Keratinocyte (primary cell): ENCODE results near the gene EID2B. TPM values are rescaled to one million over a fixed set of nuclear protein-coding genes. Genes with fewer than 3 reads are reported as not detected.

Source experiments
- DNase-seq: peaks from one replicate; pipeline ENCODE4 v3.0.0-alpha.2; 2011; ENCODE audit warnings: low read depth, missing footprints, low spot score
- FAIRE-seq: peaks from 2 replicates; lab custom pipeline; 2011; peaks lifted over from hg19 to GRCh38; lab: Jason Lieb, UNC
- H2AFZ ChIP-seq: 2 replicates; pipeline ENCODE4 v1.6.0; 2012; ENCODE audit warnings: low read length, control low read depth, inconsistent platforms; ENCODE audit not compliant: control insufficient read depth
- H3K27ac ChIP-seq: 2 replicates; pipeline ENCODE4 v1.5.1; 2011; ENCODE audit warnings: low read length; ENCODE audit not compliant: control insufficient read depth, insufficient read depth
- H3K27me3 ChIP-seq: 3 replicates; pipeline ENCODE4 v1.6.0; 2011; ENCODE audit warnings: low read length; ENCODE audit not compliant: control insufficient read depth, insufficient read depth; ENCODE audit errors: extremely low read depth
- H3K36me3 ChIP-seq, 2 experiments: 2 replicates in 1 of 2; 3 replicates in 1 of 2; pipeline ENCODE4 v1.5.1; 2011; ENCODE audit warnings: low read length in 2 of 2, mild to moderate bottlenecking in 1 of 2; ENCODE audit not compliant: control insufficient read depth in 2 of 2, insufficient read depth in 2 of 2; ENCODE audit errors: extremely low read depth in 1 of 2
- H3K4me1 ChIP-seq: 3 replicates; pipeline ENCODE4 v1.5.1; 2011; ENCODE audit warnings: low read length; ENCODE audit not compliant: control insufficient read depth, insufficient read depth; ENCODE audit errors: extremely low read depth
- H3K4me2 ChIP-seq: 3 replicates; pipeline ENCODE4 v1.6.0; 2011; ENCODE audit warnings: low read depth, low read length; ENCODE audit not compliant: control insufficient read depth, insufficient read depth; ENCODE audit errors: extremely low read depth
- H3K4me3 ChIP-seq, 3 experiments: fragments of 200-600 bp in 1 of 3; sonication (generic) in 1 of 3; 2 replicates in 2 of 3; 3 replicates in 1 of 3; pipeline ENCODE4 v1.5.1; 2011 to 2016; ENCODE audit warnings: low read length in 3 of 3, mild to moderate bottlenecking in 3 of 3, control low read depth in 2 of 3, inconsistent platforms in 1 of 3, low read depth in 1 of 3, mixed read lengths in 1 of 3, mixed run types in 1 of 3, moderate library complexity in 1 of 3; ENCODE audit not compliant: control insufficient read depth in 2 of 3, insufficient read depth in 2 of 3; ENCODE audit errors: extremely low read depth in 1 of 3
- H3K79me2 ChIP-seq: 2 replicates; pipeline ENCODE4 v1.6.0; 2012; ENCODE audit warnings: low read length; ENCODE audit not compliant: control insufficient read depth, insufficient read depth
- H3K9ac ChIP-seq: 3 replicates; pipeline ENCODE4 v1.6.0; 2011; ENCODE audit warnings: low read length; ENCODE audit not compliant: control insufficient read depth, insufficient read depth; ENCODE audit errors: extremely low read depth
- H3K9me1 ChIP-seq: 3 replicates; pipeline ENCODE4 v1.6.0; 2011; ENCODE audit warnings: low read length; ENCODE audit not compliant: control insufficient read depth, insufficient read depth; ENCODE audit errors: extremely low read depth
- H3K9me3 ChIP-seq: 2 replicates; pipeline ENCODE4 v1.5.1; 2012; ENCODE audit warnings: low read depth, low read length; ENCODE audit not compliant: control insufficient read depth
- H4K20me1 ChIP-seq: 3 replicates; pipeline ENCODE4 v1.6.0; 2011; ENCODE audit warnings: low read length; ENCODE audit not compliant: control insufficient read depth, insufficient read depth; ENCODE audit errors: extremely low read depth
- EZH2 ChIP-seq: IDR thresholded peaks from one replicate; pipeline ENCODE4 v1.6.1; 2012; ENCODE audit warnings: inconsistent platforms, mild to moderate bottlenecking, low read length, moderate library complexity
- dilution Hi-C: fragments of 300-500 bp; cut with MboI; formaldehyde crosslinking; loops from one replicate; pipeline ENCODE4 v1.7.0; 2020; ENCODE audit warnings: low sequenced_read_pairs; ENCODE audit not compliant: extremely low pct_ligation_motif_present
- polyA plus RNA-seq, 5 experiments: library from polyadenylated mRNA; depleted of rRNA in 3 of 5; stranded (reverse) in 3 of 5; stranded (forward) in 1 of 5; unstranded in 1 of 5; fragments of >200 nt; gene quantifications; 1 replicate in 1 of 5; 2 replicates in 3 of 5; 3 replicates in 1 of 5; pipeline versions ENCODE4 v1.2.1 to v1.2.3, GENCODE V29; 2011 to 2012; ENCODE audit warnings: missing spikeins in 2 of 5, low read depth in 1 of 5, low replicate concordance in 1 of 5
- TF ChIP-seq, protein P1 (sequence below), 3 experiments: IDR thresholded peaks in 1 of 3; conservative IDR thresholded peaks in 1 of 3; optimal IDR thresholded peaks in 1 of 3; 2 replicates in 2 of 3; 3 replicates in 1 of 3; pipeline versions ENCODE3 to v1.5.1; 2011; ENCODE audit warnings: low read length in 3 of 3, mild to moderate bottlenecking in 3 of 3, moderate library complexity in 2 of 3, control low read depth in 1 of 3, inconsistent platforms in 1 of 3; ENCODE audit not compliant: insufficient read depth in 2 of 3; ENCODE audit errors: extremely low read depth in 1 of 3

The EID2B gene
- polyA plus RNA-seq, 1 donor (not counting 4 experiments of a cell fraction or from before 2014, with no cell fraction given): 1.1 TPM

DNA sequence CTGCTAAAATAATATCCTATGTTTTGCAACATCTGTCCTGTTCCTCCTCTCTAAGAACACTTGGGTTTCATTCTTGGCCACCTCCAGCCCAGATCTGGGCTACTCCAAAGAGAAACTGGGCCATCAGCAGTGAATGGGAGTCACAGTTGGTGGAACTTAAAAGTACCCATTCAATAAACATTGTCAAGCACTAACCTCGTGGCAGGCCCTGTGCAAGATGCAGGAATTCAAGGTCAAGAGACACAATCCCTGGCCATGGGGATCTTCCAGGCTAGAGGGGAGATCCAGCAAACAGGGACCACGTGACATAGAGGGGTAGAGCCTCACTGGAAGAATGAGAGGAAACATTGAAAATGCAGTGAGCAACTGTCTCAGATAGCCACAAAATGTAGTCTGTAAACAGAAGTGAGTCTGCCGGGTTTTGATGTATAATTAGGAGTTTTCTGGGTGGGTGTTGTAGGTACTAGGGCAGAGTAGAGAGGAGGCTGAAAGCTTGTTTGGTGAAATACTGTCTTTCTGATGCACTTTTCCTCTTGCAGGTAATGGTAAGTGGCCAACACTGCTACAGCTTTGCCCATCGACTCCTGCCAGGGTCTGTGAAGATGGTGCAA lies 22.2 kb upstream of the EID2B start:
- H3K9me1 ChIP-seq: no peaks in the 10 kb centered on the region
- no peak overlapping the region for H3K9ac ChIP-seq
- no peak overlapping the region for H2AFZ ChIP-seq
- no peak overlapping the region for H3K4me2 ChIP-seq
- no peak for DNase-seq
- no peaks in the 10 kb centered on the region for H3K4me1 ChIP-seq
- FAIRE-seq: no peak
- no peaks in the 10 kb centered on the region for H3K9me3 ChIP-seq
- no peak overlapping the region for H3K4me3 ChIP-seq
- H3K27me3 ChIP-seq: peaks cover 4% of the 10 kb centered on the region
- no peaks in the 10 kb centered on the region for H4K20me1 ChIP-seq
- TF ChIP-seq, protein P1, sequence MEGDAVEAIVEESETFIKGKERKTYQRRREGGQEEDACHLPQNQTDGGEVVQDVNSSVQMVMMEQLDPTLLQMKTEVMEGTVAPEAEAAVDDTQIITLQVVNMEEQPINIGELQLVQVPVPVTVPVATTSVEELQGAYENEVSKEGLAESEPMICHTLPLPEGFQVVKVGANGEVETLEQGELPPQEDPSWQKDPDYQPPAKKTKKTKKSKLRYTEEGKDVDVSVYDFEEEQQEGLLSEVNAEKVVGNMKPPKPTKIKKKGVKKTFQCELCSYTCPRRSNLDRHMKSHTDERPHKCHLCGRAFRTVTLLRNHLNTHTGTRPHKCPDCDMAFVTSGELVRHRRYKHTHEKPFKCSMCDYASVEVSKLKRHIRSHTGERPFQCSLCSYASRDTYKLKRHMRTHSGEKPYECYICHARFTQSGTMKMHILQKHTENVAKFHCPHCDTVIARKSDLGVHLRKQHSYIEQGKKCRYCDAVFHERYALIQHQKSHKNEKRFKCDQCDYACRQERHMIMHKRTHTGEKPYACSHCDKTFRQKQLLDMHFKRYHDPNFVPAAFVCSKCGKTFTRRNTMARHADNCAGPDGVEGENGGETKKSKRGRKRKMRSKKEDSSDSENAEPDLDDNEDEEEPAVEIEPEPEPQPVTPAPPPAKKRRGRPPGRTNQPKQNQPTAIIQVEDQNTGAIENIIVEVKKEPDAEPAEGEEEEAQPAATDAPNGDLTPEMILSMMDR (optimal IDR thresholded peaks at IDR 0.05 in 1 of 3, IDR thresholded peaks at IDR 0.05 in 1 of 3, conservative IDR thresholded peaks at IDR 0.05 in 1 of 3; ENCODE audit: extremely low read depth in 1 of 3, insufficient read depth in 2 of 3, low read length in 3 of 3): no peak
- no peak for TF ChIP-seq EZH2
- no peaks in the 10 kb centered on the region for H3K36me3 ChIP-seq
- no peaks in the 10 kb centered on the region for H3K79me2 ChIP-seq
- dilution Hi-C loops: no loop called here
- no peak overlapping the region for H3K27ac ChIP-seq

DNA sequence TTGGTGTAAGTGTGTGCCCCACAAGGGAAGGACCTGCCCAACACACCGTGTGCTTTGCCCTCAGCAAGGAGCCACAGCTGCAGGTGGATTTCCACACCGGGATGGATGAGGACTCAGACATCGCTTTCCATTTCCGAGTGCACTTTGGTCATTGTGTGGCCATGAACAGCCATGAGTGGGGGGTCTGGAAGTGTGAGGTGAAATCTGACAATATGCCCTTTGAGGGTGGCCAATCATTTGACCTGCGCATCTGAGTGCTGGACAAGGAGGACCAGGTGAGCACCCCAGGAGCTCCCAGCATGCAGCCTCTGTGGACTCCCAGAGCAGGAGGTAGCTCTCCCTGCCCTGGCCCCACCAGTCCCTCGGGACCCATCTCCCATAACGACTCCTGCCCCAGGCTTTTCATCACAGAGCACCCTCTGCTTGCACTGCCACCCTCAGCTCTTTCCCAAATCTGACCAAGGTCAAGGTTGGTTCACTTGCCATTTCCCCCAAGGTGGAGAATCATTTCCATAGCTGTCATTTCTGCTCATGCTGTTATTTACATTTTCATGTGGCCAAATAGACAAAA lies 20.5 kb upstream of the EID2B start:
- no peaks in the 10 kb centered on the region for H3K4me1 ChIP-seq
- FAIRE-seq (no peak), DNase-seq (no peak)
- no peak overlapping the region for H3K4me2 ChIP-seq
- H4K20me1 ChIP-seq: no peaks in the 10 kb centered on the region
- H3K9me1 ChIP-seq: no peaks in the 10 kb centered on the region
- H3K36me3 ChIP-seq: no peaks in the 10 kb centered on the region
- no peak overlapping the region for H3K9ac ChIP-seq
- no peaks in the 10 kb centered on the region for H3K79me2 ChIP-seq
- H3K4me3 ChIP-seq: no peak overlapping the region
- H2AFZ ChIP-seq: no peak overlapping the region
- H3K27me3 ChIP-seq: peaks cover 4% of the 10 kb centered on the region
- no peaks in the 10 kb centered on the region for H3K9me3 ChIP-seq
- no peak for TF ChIP-seq EZH2
- TF ChIP-seq, protein P1 (optimal IDR thresholded peaks at IDR 0.05 in 1 of 3, IDR thresholded peaks at IDR 0.05 in 1 of 3, conservative IDR thresholded peaks at IDR 0.05 in 1 of 3; ENCODE audit: extremely low read depth in 1 of 3, insufficient read depth in 2 of 3, low read length in 3 of 3): no peak
- no peak overlapping the region for H3K27ac ChIP-seq
- dilution Hi-C loops: no loop called here
